8988T (cell line): ENCODE results near the gene S100PBP.

ENCODE experiments used
- DNase-seq: peaks from one replicate; pipeline ENCODE4 v3.0.0; 2011

Gene S100PBP

DNA sequence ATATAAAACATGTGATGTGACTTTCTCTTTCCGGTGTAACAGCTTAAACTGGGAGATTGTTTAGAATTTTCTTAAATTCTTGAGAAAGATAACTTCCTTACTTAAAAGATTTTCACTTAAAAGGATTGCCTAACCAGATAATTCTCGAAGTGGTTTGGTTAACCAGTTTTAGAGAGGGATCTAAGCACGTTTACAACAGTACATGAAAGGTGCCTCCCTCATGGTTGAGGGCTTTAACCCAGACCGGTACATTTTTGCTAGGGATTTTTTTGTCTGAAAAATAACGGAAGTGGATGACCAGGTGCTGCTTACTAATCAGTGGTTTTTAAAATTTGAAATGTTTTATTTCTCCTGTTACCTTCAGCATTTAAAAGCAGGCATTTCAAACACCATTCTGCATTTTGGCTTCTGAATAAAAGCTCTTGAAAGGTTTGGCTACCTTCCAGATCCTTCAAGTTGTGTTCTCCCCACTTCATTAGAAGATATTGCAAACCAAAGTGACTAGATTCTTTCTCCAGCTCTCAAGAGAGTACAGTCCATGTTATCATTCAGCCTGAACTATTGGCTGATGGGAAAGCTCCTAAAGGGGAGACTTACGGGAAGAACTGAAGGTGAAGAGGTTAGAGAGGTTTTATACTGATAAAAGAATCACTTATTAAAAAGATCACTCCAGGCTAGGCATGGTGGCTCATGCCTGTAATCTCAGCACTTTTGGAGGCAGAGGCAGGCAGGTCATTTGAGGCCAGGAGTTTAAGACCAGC is 12.8 kb downstream of the S100PBP start:
- no peak for DNase-seq

DNA sequence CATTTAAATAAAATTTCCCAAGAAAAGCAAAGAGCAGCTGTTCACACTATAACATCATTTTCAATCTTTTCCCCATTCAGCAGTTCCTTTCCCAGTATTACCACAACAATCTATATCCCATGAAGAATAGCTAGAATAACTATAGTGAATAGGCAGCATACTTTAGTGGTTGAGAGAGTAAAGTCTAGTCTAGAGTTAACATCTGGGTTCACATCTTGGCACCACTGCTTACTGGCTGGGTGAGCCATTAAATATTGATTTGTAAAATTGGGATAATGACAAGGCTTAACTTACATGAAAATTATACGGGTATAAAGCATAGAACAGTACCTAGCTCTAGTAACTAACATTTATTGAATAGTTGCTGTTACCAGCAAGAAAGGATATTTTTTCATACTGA is 14.4 kb downstream of the S100PBP start:
- DNase-seq, result no peak

DNA sequence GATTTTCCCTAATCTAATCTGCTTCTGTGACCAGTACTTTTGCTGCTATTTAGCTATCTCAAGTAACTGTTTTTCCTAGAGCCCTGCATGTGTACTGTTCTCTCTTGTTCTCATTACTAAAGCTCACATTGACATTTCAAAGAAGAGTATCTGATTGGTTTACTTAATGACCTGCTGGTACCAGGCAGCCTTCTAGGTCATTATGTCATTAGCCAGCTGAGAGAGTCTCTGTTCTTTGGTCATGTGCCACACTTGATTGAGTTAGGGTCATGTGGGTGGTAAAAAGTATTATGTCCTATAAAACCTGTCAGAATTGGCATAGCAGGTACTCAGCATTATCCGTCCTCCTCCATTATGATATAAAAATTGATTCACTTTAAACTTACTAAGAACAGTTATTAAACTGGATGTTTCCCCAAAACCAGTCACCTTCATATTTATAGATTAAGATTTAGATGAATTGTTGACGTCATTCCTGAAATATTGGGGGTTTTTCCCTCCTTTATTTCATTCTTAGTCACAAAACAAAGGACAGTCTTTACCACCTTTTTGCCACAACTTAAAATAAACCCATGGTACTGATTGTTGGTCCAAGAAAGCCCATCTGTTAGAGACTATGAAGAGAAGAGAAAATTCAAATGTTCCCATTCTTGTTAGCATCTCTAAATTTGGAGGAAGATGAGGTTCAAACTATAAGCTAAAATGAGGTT is 31.1 kb downstream of the S100PBP start:
- DNase-seq, result no peak

DNA sequence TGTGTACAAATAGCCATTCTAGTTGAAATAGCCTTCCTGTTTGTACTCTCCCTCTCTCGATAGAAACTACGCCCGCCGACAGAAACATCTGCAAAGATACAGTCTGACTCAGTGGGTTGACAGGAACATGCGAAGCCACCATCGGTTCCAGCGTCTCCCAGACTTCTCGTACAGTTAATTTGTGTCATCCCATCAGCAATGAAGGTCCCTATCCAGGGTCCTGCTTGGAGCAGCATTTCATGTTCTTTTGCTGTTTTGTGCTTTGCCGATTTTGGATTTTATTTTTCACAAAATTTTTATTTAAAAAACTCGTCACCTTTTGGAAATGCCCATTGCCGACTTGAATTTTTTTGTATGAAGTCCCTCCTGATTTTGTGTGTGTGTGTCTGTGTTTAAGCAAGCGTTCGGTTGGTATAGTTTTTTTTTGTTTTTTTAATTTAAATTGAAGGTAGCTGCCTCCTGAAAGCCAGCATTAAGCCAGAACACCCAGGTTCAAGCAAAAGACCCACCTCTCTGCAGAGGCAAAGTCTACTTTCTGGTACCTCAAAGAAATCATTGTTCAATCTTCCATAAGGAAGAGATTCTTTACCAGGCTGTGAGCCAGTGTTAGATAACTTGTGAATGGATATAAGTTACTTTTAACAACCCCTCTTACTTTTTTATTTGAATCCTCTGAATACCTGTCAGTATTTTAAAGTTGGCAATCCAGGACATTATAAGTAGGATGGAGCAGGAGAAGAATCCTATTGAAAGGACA is 38.6 kb downstream of the S100PBP start:
- no peak for DNase-seq

DNA sequence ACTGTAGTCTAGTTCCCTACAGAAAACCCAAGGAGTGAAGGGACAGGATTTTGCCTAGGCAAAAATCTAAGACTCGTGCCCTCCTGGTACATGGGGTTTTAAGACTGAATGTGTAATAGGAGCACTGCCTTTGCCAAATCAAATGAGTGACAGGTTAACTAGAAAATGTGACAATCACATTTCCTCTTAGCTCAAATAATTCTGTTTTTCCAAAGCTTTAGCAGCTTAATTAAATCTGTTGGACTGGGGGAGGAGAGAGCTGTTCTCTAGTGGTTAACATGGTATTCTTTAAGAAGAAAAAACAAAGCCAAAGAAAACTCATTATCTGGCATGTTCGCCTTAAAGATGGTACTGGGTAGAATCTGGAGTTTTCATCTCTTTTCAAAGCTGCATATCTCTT is 40.7 kb downstream of the S100PBP start:
- DNase-seq, result no peak

DNA sequence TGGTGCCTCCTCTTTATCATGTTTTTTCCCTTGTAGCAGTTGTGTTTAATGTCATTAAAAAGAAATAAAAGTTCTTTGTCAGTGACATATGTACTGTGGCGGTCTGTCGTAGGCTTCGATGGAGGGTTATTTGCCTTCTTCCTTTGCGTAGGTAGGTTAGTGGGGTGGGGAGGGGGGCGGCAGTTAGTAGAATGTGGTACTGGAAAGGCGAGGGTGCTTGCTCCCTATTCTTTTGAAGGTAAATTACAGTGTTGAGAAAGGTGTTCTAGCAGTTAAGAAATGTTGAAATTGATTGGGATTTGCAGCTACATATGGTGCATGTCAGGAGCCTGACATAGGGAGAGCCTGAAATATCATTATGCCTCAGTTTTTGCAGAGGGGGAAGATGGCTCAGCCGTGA is 41.3 kb downstream of the S100PBP start:
- DNase-seq, result no peak

DNA sequence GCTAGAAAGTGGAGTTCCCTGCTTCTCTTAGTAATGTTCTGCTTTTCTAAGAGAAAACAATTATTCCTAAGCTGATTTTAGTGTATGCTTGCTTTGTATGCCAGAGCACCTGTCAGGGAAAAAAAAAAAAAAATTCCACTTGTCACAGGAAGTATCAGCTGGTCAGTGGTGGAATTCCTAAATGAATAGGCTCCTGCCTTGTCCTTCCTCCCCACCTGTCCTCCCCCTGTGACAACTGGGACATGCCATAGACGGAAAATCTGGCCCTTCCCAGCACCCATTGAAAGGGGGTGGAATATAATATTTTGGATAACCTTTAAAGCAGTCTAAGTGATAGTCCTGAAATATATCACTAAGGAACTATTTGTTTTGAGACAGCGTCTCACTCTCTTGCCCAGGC is 42.5 kb downstream of the S100PBP start:
- DNase-seq, result no peak

DNA sequence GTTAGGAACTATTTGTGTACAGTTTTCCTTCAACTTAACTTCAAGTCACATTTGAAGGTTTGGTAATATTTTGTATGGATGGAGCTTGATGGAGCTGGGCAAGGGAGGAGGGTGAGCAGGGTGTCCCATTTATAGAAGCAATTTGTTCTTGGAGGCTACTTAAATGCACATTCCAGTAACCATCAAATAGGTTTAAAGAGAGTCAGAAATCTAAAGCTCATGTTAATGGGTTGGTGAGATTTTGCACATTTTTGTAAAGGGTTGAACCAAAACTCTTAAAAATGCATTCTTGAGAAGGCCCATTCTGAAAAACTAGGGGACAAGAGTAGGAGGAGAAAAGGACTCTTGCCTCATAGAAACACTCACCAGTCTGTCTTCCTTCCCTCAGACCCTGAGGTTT is 43.1 kb downstream of the S100PBP start:
- no peak for DNase-seq

DNA sequence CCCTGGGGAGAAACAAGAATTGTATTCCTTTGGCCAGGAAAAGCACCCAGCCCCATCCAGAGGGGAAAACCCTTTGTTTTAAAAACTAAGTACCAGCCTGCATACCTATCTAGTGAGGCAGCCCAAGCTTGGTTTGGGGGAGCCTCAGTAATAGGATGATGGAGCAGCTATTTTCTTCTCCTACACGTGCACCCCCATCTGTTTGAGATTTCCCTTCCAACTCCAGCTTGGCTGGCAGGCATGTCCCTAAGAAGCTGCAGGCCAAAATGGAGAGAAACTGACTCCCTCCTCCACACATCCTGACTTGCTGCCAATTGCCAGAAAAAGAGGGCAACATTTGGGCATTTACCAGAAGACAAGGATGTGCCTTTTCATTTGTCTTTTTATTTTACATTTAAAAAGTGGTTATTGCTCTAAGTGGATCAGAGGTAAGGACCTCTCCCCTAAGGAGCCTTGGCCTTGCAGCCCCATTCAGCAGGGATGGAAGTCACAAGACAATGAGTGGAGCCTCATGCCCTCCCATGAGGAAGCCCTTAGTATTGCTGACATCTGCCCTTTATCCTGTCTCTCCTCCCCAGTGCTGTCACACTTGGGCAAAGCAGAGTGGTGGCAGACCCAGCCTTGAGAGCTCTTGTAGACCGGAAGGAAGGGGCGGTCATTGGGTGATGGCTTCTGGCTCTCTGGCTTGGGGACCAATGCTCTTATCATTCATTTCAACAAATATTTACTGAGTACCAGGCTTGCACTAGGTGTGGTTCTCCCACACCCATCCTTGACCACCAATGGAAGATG is 44.6 kb downstream of the S100PBP start:
- DNase-seq, result no peak

DNA sequence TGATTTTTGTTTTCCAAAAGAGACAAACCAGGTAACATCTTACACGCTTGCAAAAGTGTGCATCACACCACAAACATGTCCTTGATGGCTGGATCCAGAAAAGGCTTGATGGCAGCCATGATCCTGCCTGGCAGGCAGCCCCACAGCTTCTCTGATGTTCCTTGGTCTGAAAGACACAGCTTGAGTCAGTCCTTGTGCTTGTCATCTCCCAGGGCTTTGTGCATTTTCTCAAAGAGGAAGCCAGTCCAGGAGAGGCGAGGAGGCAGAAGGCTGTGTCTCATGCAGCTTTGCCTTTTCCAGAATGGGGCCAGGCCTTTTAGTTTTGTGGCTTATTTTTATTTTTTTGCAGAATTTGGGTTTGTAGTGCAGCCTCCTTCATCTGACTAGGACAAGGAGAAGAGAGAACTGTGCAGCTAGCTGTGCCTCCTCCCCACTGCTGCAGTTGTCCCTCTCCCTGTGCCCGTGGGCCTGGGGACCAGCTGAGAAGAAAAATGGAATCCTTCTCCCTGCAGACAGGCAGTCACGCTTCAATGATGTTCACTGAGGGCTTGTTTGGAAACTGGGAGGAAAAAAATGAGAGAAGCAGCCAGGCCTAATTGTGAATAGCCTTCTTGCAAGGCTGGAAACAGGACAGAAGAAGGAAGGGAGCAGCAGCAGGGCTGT is 45.9 kb downstream of the S100PBP start:
- DNase-seq, result no peak

DNA sequence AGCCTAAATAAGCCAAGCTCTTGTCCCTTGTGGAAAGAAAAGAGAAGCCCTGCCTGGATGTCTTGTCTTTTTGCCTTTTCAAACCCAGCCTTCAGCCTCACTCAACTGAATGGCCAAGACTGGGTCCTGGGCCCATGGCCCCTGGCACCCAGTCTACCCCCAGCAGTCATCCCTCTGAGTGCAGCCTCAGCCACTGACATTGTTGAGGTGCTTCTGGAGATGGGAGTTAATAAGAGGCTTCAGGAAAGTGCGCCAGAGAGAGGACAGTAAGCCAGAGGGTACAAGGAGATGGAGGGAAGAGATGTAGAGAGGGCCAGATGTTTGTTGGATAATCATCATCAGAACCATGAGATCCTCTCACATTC is 46.4 kb downstream of the S100PBP start:
- no peak for DNase-seq

DNA sequence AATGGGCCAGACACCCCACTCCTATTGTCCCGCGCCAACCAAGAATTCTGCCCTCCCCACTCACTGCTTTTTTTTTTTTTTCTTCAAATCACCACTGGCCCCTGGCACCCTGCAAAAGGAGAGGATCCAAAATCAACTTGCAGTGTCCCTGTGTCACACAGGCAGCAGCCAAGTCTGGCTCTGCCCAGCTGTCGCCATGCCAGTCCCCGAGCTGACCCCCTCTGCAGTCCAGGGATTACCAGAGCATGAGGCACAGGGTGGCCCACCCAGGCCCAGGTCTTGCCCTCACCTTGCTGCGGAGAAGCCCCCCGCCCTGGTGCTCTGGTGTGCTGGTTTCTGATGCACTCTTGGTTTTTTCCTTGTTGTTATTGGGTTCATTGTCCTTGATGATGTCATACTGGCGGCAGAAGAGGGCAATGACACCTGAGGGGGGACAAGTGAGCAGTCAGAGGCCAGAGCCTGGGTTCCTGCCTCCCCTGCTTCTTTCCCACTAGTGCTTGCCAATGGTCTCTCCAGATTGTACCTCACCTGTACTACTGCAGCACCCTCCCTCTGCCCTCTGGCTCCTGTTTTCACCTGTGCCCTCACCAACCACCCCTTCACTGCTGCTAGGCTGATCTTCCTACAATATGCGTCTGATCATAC is 47.0 kb downstream of the S100PBP start:
- no peak for DNase-seq

DNA sequence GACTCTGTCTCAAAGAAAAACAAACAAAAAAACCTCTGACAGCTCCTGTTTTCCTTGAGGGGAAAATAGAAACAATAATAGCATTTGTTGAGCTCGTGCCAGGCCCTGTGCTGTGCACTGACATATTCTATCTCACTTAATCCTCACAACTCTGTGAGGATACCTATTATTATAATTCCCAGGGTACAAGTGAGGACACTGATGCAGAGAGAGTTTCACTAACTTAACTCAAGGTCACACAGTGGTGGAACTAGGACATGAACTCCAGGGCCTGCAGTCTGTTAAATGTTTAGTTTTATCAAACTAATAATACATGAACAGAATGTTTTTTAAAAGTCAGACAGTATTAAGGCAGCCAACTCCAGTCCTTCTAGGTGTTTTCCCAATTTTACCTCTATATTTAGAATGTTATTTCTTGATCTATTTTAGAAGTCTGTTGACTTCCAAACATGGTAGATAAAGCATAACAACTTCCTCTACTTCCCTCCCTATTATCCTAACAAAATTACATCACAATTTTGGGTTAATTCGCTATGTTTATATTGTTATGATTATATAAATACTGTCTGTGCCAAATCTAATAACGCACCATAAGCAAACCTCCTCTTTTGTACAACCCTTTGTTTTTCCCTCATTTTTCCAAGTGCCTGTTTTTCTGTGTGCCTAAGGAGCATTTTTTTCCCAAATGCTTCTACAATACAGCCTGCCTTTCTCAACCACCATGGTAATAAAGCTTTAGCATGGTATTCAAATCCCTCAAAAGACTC is 48.4 kb downstream of the S100PBP start:
- DNase-seq, result no peak

DNA sequence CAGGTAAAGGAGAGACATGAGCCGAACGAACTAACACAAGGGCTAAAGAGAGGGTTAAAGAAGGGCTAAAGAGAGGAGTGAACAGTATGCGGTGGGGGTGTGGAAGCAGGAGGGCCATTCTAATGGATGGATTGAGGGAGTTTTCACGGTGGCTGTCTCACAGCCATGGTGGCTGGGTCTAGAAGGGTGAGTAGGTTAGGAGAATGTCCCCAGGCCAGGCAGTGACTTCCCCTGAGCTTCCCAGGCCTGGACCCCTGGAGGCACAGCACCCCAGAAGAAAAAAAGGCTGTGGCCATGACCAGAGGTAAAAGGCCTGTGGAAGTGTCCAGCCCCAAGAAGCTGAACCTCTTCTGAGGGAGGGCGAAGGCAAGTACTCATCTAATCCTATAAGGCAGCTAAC is 49.7 kb downstream of the S100PBP start:
- no peak for DNase-seq

DNA sequence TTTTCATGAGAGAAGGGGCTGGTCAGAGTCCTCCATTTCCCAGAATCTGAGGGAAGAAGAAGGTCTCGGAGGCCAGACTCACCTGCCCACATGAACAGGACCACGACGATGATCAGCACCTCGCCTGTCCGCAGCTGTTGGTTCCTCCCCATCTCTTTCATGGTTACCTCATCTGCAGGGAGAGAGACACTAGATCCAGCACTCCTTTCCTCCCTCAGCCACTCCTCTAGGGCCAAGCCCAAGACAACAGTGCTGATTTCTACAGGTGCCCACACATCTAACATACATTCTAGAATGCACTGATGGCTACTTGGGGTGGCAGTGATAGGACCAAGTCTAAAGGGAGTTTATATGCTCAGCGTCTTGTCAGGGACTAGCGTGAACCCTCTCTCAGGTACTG is 50.2 kb downstream of the S100PBP start:
- no peak for DNase-seq

DNA sequence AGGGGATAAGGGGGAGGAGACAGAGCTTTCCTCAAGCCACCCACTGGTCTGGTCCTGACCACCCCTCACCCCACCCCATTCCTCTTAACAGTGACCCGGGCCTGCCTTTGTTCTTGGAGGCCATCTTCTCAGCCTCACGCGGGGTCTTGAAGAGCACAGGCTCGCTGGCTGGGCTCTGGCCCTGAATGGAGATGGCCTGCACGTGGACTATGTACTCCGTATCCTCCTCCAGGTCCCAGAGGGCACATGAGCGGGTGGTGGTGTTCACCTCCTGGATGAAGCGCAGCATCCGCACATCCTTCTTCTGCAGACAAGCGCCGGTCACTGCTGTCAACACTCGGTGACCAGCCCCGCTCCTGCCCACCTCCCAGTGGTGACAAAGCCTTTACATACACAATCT is 50.6 kb downstream of the S100PBP start:
- no peak for DNase-seq

DNA sequence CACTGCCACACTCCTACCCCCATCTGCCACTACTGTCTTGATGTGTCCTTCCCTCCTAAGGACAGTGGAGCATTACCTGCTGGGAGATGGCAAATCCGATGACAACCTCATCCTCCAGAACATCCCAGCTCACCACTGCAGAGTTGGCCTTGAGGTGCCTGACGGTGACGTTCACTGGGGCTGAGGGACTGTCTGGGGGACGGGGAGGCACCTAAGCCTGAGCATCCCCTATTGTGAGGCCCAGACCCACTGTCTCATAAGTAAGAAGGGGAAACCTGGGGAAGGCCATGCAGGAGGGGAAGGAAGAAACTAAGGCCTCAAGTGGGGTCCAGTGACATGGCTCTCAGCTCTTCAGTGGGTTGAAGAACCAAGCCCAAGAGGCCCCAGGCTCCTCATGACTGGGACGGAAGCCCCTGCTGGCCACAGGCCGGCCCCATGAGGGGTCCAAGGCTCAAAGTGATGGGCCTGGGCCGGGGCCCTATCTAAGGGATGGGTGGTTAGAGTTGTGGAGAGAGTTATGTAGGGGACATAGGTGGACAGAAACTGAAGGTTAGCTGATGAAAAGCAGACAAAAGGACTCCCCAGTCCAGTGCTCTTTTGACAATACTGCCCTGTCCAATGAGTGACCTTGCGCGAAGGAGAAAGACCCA is 51.5 kb downstream of the S100PBP start:
- no peak for DNase-seq

DNA sequence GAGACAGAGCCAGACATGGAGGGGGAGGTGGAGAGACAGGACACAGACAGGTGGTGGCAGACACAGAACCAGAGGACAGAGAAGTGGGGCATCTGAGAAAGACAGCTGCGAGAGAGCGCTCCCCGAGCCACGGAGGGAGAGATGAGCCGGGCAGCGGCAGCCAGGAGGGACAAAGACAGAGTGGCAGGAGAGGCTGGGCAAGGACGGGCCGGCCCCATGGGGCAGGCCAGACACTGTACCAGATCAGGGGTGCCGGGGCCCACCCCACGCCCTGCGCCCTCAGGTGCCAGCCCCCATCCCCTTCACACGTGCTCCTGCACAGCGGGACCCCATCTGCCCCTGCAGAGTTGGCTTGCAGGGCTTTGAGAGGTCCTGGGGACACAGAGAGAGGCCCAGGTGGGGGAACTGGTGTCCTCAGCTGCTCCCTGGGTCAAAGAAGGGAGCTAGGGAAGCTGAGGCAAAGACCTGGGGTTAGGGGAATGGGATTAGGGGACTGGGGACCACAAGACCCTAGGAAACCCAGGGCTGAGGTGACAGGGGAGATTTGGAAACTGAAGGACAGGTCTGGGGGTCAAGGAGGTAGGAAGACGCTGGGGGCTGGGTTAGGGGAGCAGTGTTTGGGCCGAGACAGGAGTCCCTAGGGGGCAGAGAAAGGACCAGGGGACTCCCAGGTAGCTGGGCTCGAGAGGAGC is 52.6 kb downstream of the S100PBP start:
- no peak for DNase-seq

DNA sequence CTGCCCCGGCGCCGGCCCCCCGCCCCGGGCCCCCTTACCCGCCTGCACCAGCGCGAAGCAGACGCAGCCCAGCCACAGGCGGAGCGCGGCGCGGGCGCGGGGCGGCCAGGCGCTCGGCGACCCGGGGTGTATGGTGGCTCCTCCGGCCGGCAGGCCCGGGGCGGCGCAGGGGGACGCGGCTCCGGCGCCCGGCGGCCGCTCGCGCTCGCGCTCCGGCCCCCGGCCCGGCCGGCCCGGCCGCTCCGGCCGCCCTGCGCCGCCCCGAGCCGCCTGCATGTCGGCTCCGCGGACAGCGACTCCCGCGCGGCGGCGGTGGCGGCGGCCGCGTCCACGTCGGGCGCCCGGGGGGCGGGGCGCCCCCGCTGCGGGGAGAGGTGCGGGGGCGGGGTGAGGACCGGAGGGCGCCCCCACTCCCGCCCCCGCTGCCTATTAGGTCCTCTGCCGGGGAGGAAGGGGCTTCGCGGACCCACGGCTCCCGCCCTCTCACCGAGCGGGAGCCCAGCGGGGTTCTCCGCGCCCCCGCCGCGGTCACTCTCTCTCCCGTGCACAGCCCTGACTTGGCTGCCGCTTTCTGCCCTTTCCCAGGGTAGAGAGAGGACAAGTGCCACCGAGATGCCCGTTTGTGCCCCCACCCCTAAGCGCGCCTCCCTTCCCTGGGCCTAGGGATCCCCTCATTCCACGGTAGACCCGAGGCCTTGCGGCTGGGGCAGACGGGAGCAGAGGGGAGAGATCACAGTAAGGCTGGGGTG is 53.3 kb downstream of the S100PBP start, which contains the start of gene FNDC5:
FNDC5 (minus strand) TSS at position 298 of the 749 bp plus-strand sequence.
- no peak for DNase-seq
